ENCODE data around the gene ANKRD52. TPM values are rescaled to one million over a fixed set of nuclear protein-coding genes. Genes with fewer than 3 reads are reported as not detected.
A peak's percentile ranks its signal among the peaks of the same experiment; 100 is the strongest.

The ANKRD52 gene
- total RNA-seq, 2 experiments from 2014 or later, result 39.0 to 45.9 TPM

GRCh38 chr12:56248711-56249110 is 9.5 kb downstream of the ANKRD52 start:
- no peaks in the 10 kb centered on the region for H3K4me1 Mint-ChIP-seq
- H3K27me3 Mint-ChIP-seq, result no peaks in the 10 kb centered on the region
- no peak overlapping the region for H3K27ac Mint-ChIP-seq
- no peaks in the 10 kb centered on the region for H3K9me3 Mint-ChIP-seq
- no peak for DNase-seq
- H3K4me3 Mint-ChIP-seq, result no peak overlapping the region
- ChIA-PET POLR2A (no interaction called here), CTCF (interaction anchor here (0.6 to 2.1 kb wide), 7 partner anchors 10 to 1880 kb away, joined by 3 to 6 read pairs (median 3); partner anchors contain the start of gene ANKRD52)
- H3K36me3 Mint-ChIP-seq (ENCODE audit: low read depth), result peaks cover 27% of the 10 kb centered on the region

DNA sequence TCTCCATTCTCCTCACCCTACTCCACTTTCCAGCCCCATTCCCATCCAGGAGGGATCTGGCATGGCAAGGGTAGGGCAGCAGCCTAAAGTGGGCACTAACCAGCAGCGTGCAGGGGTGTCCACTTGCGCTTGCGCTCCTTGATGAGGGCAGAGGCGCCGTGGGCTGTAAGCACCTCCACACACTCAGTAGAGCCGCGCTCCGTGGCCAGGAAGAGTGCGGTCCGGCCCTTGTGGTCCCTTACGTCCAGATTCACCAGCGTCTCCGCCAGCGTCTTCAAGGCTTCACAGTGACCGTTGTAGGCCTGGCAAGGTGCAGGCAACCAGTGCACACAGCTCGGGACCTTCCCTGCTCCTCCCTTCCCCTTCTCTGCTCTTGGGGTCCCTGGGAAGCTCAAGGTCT is 10.3 kb downstream of the ANKRD52 start:
- no peak for DNase-seq
- Mint-ChIP-seq H3K9me3 (no peaks in the 10 kb centered on the region), H3K27me3 (no peaks in the 10 kb centered on the region)

GRCh38 chr12:56244494-56244893 is 13.7 kb downstream of the ANKRD52 start:
- POLR2A ChIA-PET, result no interaction called here
- Mint-ChIP-seq H3K4me1 (no peaks in the 10 kb centered on the region), H3K27ac (no peak overlapping the region), H3K36me3 (ENCODE audit: low read depth) (peaks cover 25% of the 10 kb centered on the region), H3K27me3 (no peaks in the 10 kb centered on the region), H3K9me3 (no peaks in the 10 kb centered on the region), H3K4me3 (no peak overlapping the region)
- CTCF ChIA-PET, result interaction anchor here (0.9 to 4.2 kb wide), 3 partner anchors 13 to 118 kb away, joined by 5 to 27 read pairs (median 13); partner anchors contain the start of genes ANKRD52 and SMARCC2
- DNase-seq, result no peak

More for the DNA sequence above, 10.3 kb downstream of the ANKRD52 start:
- ChIA-PET POLR2A (no interaction called here), CTCF (interaction anchor here (0.5 to 4.2 kb wide), 11 partner anchors 10 to 110 kb away, joined by 3 to 27 read pairs (median 3); partner anchors contain the start of genes ANKRD52, RNF41 and SMARCC2)
- Mint-ChIP-seq H3K4me1 (no peaks in the 10 kb centered on the region), H3K4me3 (no peak overlapping the region), H3K27ac (no peak overlapping the region), H3K36me3 (ENCODE audit: low read depth) (peaks cover 22% of the 10 kb centered on the region)

DNA sequence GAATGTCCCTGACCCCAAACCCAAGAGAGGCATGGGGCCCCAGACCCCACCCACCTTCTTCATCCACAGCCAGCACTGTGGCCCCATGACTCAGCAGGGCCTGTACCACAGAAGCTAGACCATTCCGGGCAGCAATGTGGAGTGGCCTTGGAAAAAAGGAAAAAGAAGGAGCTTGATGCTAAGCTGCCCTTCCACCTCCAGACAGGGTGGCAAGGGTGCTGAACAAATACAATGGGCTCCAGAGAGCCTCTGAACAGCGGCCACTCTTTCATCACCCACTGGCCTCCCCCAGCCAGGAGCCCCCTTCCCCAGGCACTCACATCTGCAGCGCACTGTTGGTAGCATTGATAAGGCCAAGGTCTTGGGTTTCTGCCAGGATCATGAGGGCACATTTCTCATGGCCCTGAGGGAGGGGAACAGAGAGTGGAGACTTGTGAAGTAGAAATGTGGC is 14.4 kb downstream of the ANKRD52 start:
- Mint-ChIP-seq H3K4me3 (no peak overlapping the region), H3K27ac (no peak overlapping the region), H3K36me3 (ENCODE audit: low read depth) (peaks cover 21% of the 10 kb centered on the region), H3K4me1 (no peaks in the 10 kb centered on the region), H3K27me3 (no peaks in the 10 kb centered on the region), H3K9me3 (no peaks in the 10 kb centered on the region)
- CTCF ChIA-PET, result no interaction called here
- no peak for DNase-seq
- POLR2A ChIA-PET, result no interaction called here

DNA sequence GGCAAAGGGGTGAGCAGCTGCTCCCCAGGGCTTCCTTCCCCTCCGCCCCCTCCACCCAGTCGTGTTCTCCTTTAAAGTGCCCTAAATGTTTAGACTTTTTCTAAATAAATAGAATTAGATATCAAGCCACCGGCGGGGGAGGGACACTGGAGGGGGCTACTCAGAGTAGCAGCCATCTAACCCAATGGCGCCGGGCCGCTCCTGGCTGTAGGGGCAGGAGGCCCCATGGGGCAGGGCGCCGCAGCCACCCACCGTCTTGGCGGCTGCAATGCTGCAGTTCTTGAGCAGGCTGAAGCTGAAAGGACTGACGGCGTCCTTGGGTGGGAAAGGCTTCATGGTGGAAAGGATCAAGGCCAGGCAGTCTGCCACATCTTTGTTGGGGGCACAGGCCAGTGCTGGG is 15.2 kb downstream of the ANKRD52 start:
- H3K27me3 Mint-ChIP-seq, result no peaks in the 10 kb centered on the region
- peaks cover 20% of the 10 kb centered on the region for H3K36me3 Mint-ChIP-seq (ENCODE audit: low read depth)
- ChIA-PET CTCF (interaction anchor here (1.2 kb wide), 1 partner anchor 125 kb away, joined by 3 read pairs; the partner anchor contains the start of gene ZC3H10), POLR2A (no interaction called here)
- no peak overlapping the region for H3K4me3 Mint-ChIP-seq
- DNase-seq, result no peak
- peak overlapping the region; percentile 36 for H3K27ac Mint-ChIP-seq
- no peaks in the 10 kb centered on the region for H3K9me3 Mint-ChIP-seq
- no peaks in the 10 kb centered on the region for H3K4me1 Mint-ChIP-seq

DNA sequence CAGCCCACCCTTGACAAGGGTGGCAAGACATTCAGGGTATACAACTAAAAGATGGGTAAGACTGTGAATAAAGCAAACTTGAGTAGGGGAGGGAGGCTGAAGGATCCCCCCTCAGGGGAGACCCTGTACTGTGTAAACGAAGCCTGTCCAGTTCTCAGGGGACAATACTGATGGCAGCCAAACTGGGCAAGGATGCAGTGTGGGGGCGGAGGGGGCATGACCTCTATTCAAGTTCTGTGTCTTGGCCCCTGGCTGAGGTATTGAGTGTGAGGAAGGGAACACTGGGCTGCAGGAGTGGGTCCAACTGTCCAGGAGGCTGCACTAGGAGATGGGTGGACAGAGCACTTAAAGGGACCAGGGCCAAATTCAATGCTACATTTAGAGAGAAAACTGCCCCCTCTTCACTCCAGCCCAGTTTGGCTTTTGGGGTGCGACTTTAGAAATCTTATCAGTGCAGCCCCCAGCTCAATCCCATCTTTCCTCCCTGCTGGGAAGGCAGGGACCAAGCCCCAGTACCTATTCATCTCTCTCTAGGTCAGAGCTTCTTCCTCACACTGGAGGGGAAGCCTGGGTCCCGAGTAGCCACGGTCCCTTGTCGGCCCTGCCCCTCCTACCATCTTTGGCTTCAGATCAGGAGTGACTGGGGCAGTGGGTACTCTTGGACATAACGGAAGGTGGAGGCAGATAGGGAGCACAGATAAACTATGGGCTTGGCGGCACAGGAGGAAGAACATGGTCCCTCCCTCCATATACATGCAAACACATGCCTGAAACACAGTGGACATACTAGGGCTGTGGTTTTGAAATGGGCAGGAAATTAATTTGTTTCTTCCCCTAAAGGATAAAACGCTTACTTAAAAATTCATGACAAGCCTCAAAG is 16.5 kb downstream of the ANKRD52 start:
- no peaks in the 10 kb centered on the region for H3K9me3 Mint-ChIP-seq
- H3K4me3 Mint-ChIP-seq, result no peak overlapping the region
- no peak for DNase-seq
- no peaks in the 10 kb centered on the region for H3K4me1 Mint-ChIP-seq
- peaks cover 14% of the 10 kb centered on the region for H3K36me3 Mint-ChIP-seq (ENCODE audit: low read depth)
- ChIA-PET CTCF (no interaction called here), POLR2A (no interaction called here)
- H3K27me3 Mint-ChIP-seq, result no peaks in the 10 kb centered on the region
- H3K27ac Mint-ChIP-seq, result peak overlapping the region; percentile 68

DNA sequence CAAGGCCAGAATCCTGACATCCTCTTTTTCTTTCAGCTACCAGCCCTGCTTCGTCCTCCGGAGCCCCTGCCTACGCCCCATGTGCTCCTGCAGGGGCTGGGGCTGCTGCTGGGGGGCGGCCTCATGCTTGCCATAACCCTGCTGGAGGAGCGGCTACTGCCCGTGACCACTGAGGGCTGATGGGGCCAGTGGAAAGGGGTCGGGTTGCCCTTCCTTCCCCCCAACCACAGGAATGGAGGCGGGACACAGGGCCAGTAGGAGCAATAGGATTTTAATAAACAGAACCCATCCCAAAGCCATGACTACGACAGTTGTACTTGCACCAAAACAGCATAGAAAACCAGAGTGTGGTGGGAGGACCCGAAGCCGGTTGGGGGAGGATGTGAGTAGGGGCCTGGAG is 20.6 kb downstream of the ANKRD52 start:
- POLR2A ChIA-PET, result no interaction called here
- no peak overlapping the region for H3K27ac Mint-ChIP-seq

DNA sequence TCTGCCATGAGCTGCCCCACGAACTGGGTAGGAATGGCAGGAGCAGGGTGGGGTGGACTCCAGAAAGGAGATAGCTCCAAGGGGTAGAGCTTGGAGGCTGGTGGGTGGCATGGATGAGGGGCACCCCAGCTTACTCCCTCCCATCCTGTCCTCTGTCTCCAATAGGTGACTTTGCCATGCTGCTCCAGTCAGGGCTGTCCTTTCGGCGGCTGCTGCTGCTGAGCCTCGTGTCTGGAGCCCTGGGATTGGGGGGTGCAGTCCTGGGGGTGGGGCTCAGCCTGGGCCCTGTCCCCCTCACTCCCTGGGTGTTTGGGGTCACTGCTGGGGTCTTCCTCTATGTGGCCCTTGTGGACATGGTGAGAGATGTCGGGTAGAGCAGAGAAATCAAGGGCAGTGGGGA is 21.2 kb downstream of the ANKRD52 start:
- Mint-ChIP-seq H3K4me1 (no peaks in the 10 kb centered on the region), H3K36me3 (ENCODE audit: low read depth) (peaks cover 3% of the 10 kb centered on the region), H3K27ac (no peak overlapping the region), H3K4me3 (no peak overlapping the region), H3K9me3 (no peaks in the 10 kb centered on the region), H3K27me3 (no peaks in the 10 kb centered on the region)
- DNase-seq, result no peak
- CTCF ChIA-PET, result interaction anchor here (0.8 to 1.5 kb wide), 3 partner anchors 12 to 30 kb away, joined by 3 to 6 read pairs (median 3); partner anchors contain the start of gene RNF41
- POLR2A ChIA-PET, result no interaction called here

More for the DNA sequence above, 20.6 kb downstream of the ANKRD52 start:
- H3K4me1 Mint-ChIP-seq, result no peaks in the 10 kb centered on the region
- no peak for DNase-seq
- no peaks in the 10 kb centered on the region for H3K9me3 Mint-ChIP-seq
- H3K4me3 Mint-ChIP-seq, result no peak overlapping the region
- H3K27me3 Mint-ChIP-seq, result no peaks in the 10 kb centered on the region
- H3K36me3 Mint-ChIP-seq (ENCODE audit: low read depth), result peaks cover 5% of the 10 kb centered on the region
- CTCF ChIA-PET, result interaction anchor here (0.8 kb wide), 1 partner anchor 12 kb away, joined by 3 read pairs; no protein-coding TSS in a partner anchor

- Mint-ChIP-seq H3K9me3 (no peaks in the 10 kb centered on the region), H3K27me3 (no peaks in the 10 kb centered on the region), H3K4me3 (no peak overlapping the region), H3K36me3 (ENCODE audit: low read depth) (no peaks in the 10 kb centered on the region), H3K27ac (no peak overlapping the region), H3K4me1 (no peaks in the 10 kb centered on the region)
- POLR2A ChIA-PET, result no interaction called here
- DNase-seq, result no peak
- CTCF ChIA-PET, result interaction anchor here (0.9 to 1.5 kb wide), 3 partner anchors 14 to 30 kb away, joined by 3 to 6 read pairs (median 3); partner anchors contain the start of genes COQ10A and RNF41
Measured at GRCh38 chr12:56236091-56236490, 22.1 kb downstream of the ANKRD52 start.

DNA sequence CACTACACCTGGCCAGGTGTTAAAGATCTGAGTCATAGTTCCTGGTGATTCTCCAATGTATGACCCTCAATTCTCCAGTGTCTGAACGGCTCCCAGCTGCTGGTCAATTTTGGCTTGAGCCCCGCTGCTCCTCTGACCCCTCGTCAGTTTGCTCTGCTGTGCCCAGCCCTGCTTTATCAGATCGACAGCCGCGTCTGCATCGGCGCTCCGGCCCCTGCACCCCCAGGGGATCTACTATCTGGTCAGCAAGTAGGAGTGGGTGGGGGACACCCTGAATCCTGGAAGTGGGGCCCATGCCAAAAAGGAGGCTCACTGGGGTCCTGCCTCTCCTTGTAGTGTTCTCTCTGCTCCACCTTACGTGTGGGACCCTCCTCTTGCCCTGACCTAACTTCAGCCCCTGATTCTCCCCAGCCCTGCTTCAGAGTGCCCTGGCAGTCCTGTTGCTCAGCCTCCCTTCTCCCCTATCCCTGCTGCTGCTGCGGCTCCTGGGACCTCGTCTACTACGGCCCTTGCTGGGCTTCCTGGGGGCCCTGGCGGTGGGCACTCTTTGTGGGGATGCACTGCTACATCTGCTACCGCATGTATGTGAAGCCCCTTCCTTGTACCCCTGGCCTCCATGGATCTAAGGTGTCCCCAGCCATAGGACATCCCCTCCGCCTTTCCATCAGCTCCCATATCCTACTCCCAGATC is 23.3 kb downstream of the ANKRD52 start:
- Mint-ChIP-seq H3K9me3 (no peaks in the 10 kb centered on the region), H3K4me1 (no peaks in the 10 kb centered on the region), H3K4me3 (no peak overlapping the region), H3K27ac (no peak overlapping the region), H3K36me3 (ENCODE audit: low read depth) (no peaks in the 10 kb centered on the region), H3K27me3 (no peaks in the 10 kb centered on the region)
- no peak for DNase-seq
- POLR2A ChIA-PET, result no interaction called here
- CTCF ChIA-PET, result interaction anchor here (1.8 kb wide), 1 partner anchor 10 kb away, joined by 8 read pairs; no protein-coding TSS in a partner anchor

DNA sequence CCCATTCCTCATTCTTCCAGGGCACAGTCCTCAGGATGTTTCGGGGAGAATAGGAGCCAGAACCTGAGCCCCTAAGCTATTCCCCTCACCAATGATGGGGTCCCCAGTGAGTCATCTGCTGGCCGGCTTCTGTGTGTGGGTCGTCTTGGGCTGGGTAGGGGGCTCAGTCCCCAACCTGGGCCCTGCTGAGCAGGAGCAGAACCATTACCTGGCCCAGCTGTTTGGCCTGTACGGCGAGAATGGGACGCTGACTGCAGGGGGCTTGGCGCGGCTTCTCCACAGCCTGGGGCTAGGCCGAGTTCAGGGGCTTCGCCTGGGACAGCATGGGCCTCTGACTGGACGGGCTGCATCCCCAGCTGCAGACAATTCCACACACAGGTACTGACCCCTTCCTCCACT is 27.0 kb downstream of the ANKRD52 start:
- no peak overlapping the region for H3K27ac Mint-ChIP-seq
- H3K9me3 Mint-ChIP-seq, result no peaks in the 10 kb centered on the region
- peaks cover 4% of the 10 kb centered on the region for H3K36me3 Mint-ChIP-seq (ENCODE audit: low read depth)
- DNase-seq, result no peak
- H3K4me1 Mint-ChIP-seq, result peaks cover 2% of the 10 kb centered on the region
- ChIA-PET CTCF (interaction anchor here (0.8 to 2.1 kb wide), 3 partner anchors 9 to 231 kb away, joined by 6 to 10 read pairs (median 7); partner anchors contain the start of genes ANKRD52 and RNF41), POLR2A (no interaction called here)
- H3K4me3 Mint-ChIP-seq, result no peak overlapping the region
- no peaks in the 10 kb centered on the region for H3K27me3 Mint-ChIP-seq

DNA sequence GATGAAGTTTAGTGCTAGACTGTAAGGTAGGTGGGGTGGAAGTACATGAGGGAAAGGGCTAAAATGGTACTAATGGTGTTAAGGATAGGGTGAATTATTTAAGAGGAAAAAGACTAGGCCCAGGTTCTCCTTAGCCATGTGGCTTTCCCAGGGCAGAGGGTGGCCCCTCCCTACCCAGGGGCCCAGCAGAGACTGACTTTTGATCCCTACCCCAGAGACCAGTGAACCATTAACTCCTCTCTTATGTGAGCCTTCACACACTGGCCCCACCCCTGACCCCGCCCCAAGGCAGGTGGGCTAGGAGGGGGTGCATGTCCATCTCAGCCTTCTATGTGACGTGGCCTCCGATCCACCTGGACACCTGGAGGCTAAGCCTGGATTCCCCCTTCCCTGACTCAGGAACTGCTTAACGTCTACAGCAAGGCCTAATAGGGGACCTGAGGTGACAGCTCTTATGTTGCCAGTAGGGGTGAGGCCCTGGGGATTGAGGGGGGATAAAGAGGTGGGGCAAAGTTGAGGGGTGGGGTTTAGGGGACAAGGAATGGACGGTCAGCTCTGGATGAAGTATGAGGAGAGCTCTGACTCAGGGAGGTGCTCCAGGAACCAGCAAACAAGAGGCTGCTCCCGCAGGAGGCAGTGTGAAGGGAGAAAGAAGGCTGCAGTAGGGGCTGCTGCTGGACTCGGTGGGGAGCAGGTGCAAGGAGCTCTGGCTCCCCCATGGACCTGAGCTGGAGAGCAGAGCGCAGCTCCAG is 27.6 kb downstream of the ANKRD52 start:
- ChIA-PET POLR2A (no interaction called here), CTCF (interaction anchor here (0.6 to 2.1 kb wide), 4 partner anchors 9 to 1307 kb away, joined by 3 to 10 read pairs (median 5); partner anchors contain the start of genes ANKRD52 and RNF41)
- no peak overlapping the region for H3K27ac Mint-ChIP-seq
- H3K9me3 Mint-ChIP-seq, result no peaks in the 10 kb centered on the region
- H3K27me3 Mint-ChIP-seq, result no peaks in the 10 kb centered on the region
- DNase-seq, result no peak
- H3K4me3 Mint-ChIP-seq, result no peak overlapping the region
- peaks cover 6% of the 10 kb centered on the region for H3K4me1 Mint-ChIP-seq
- H3K36me3 Mint-ChIP-seq (ENCODE audit: low read depth), result peaks cover 6% of the 10 kb centered on the region
